Fibroblast of the aortic adventitia (primary cell): ENCODE measurements around the gene STRIP2. TPM values are rescaled to one million over a fixed set of nuclear protein-coding genes. Genes with fewer than 3 reads are reported as not detected.

ENCODE experiments used
- DNase-seq: peaks from one replicate; pipeline ENCODE4 v3.0.0-alpha.2; 2010; ENCODE audit warnings: low read depth
- H3K4me3 ChIP-seq: 2 replicates; pipeline ENCODE4 v1.5.1; 2011; ENCODE audit warnings: low read depth, mild to moderate bottlenecking, control low read depth, low read length, moderate library complexity
- CTCF ChIP-seq: IDR thresholded peaks from 2 replicates; pipeline ENCODE4 v1.5.1; 2011; ENCODE audit warnings: mild to moderate bottlenecking, low read length, control low read depth, inconsistent platforms; ENCODE audit not compliant: insufficient read depth
- total RNA-seq: library from RNA; depleted of rRNA; stranded (reverse); fragments of >200 nt; gene quantifications from 2 replicates; pipeline ENCODE4 v1.2.3, GENCODE V29; 2012; ENCODE audit warnings: low replicate concordance

Gene STRIP2
- total RNA-seq, 1 donor, result 6.9 TPM

GRCh38 chr7:129501760-129502707 is 67.8 kb downstream of the STRIP2 start, which contains the start of gene SMKR1:
Gene SMKR1, plus strand, starts transcription at chr7:129502531. Its CDS starts 294 bp downstream, at chr7:129502825.
- peak; percentile 50 for DNase-seq
- H3K4me3 ChIP-seq, result peak within 1 kb of the TSS; percentile 62
- no peak for TF ChIP-seq CTCF

GRCh38 chr7:129502708-129503685 is 68.8 kb downstream of the STRIP2 start:
- DNase-seq, result no peak
- H3K4me3 ChIP-seq, result peak overlapping the region; percentile 62
- peak; percentile 4 for TF ChIP-seq CTCF

- DNase-seq, result no peak
- H3K4me3 ChIP-seq, result no peak overlapping the region
- TF ChIP-seq CTCF, result no peak
Measured at GRCh38 chr7:129503725-129504124, 69.5 kb downstream of the STRIP2 start.

GRCh38 chr7:129512192-129512591 is 78.0 kb downstream of the STRIP2 start:
- no peak for DNase-seq
- no peak for TF ChIP-seq CTCF
- H3K4me3 ChIP-seq, result no peak overlapping the region

GRCh38 chr7:129513546-129513945 is 79.3 kb downstream of the STRIP2 start:
- no peak for DNase-seq
- no peak for TF ChIP-seq CTCF

GRCh38 chr7:129514683-129515082 is 80.5 kb downstream of the STRIP2 start:
- H3K4me3 ChIP-seq, result no peak overlapping the region
- no peak for TF ChIP-seq CTCF
- DNase-seq, result no peak

More at GRCh38 chr7:129513546-129513945, 79.3 kb downstream of the STRIP2 start:
- H3K4me3 ChIP-seq, result no peak overlapping the region
